AG09309 (cell line): ENCODE measurements around the gene ADCK2.

Experiments
- DNase-seq: peaks from one replicate; pipeline ENCODE4 v3.0.0-alpha.2; 2010; ENCODE audit warnings: low read depth
- H3K4me3 ChIP-seq: 2 replicates; pipeline ENCODE4 v1.5.1; 2011; ENCODE audit warnings: mild to moderate bottlenecking, low read depth, low read length, moderate library complexity; ENCODE audit not compliant: control insufficient read depth
- CTCF ChIP-seq: IDR thresholded peaks from 2 replicates; pipeline ENCODE4 v1.5.1; 2011; ENCODE audit warnings: mild to moderate bottlenecking, low read depth, low read length, inconsistent platforms; ENCODE audit not compliant: insufficient read depth, control insufficient read depth; ENCODE audit errors: missing control alignments

ADCK2 gene

GRCh38 chr7:140696024-140696679, 23.4 kb downstream of the ADCK2 start:
- DNase-seq, result peak; percentile 49
- no peak for TF ChIP-seq CTCF
- H3K4me3 ChIP-seq, result peak overlapping the region; percentile 93

- no peak for DNase-seq
- peak within 1 kb of the TSS; percentile 93 for H3K4me3 ChIP-seq
- no peak for TF ChIP-seq CTCF
Measured at GRCh38 chr7:140696680-140697446, 24.1 kb downstream of the ADCK2 start, which contains the start of gene NDUFB2. Gene NDUFB2, plus strand, starts transcription at chr7:140696708. Its CDS starts 37 bp downstream, at chr7:140696745.

- TF ChIP-seq CTCF, result no peak
- no peak for DNase-seq
Measured at GRCh38 chr7:140697447-140698143, 24.9 kb downstream of the ADCK2 start.

GRCh38 chr7:140698477-140698876, 25.7 kb downstream of the ADCK2 start:
- no peak for TF ChIP-seq CTCF
- no peak overlapping the region for H3K4me3 ChIP-seq

More at GRCh38 chr7:140697447-140698143, 24.9 kb downstream of the ADCK2 start:
- peak overlapping the region; percentile 93 for H3K4me3 ChIP-seq

GRCh38 chr7:140702774-140703173, 30.0 kb downstream of the ADCK2 start:
- TF ChIP-seq CTCF, result no peak
- H3K4me3 ChIP-seq, result no peak overlapping the region
- DNase-seq, result no peak

More at GRCh38 chr7:140698477-140698876, 25.7 kb downstream of the ADCK2 start:
- DNase-seq, result no peak

- no peak for TF ChIP-seq CTCF
- no peak for DNase-seq
Measured at GRCh38 chr7:140704205-140704604, 31.5 kb downstream of the ADCK2 start.

More at GRCh38 chr7:140704205-140704604, 31.5 kb downstream of the ADCK2 start:
- no peak overlapping the region for H3K4me3 ChIP-seq
